ENCODE results near the gene ISOC2. TPM values are rescaled to one million over a fixed set of nuclear protein-coding genes. Genes with fewer than 3 reads are reported as not detected.

ISOC2 gene
- total RNA-seq, 1 experiment from 2014 or later: 72.2 TPM

DNA sequence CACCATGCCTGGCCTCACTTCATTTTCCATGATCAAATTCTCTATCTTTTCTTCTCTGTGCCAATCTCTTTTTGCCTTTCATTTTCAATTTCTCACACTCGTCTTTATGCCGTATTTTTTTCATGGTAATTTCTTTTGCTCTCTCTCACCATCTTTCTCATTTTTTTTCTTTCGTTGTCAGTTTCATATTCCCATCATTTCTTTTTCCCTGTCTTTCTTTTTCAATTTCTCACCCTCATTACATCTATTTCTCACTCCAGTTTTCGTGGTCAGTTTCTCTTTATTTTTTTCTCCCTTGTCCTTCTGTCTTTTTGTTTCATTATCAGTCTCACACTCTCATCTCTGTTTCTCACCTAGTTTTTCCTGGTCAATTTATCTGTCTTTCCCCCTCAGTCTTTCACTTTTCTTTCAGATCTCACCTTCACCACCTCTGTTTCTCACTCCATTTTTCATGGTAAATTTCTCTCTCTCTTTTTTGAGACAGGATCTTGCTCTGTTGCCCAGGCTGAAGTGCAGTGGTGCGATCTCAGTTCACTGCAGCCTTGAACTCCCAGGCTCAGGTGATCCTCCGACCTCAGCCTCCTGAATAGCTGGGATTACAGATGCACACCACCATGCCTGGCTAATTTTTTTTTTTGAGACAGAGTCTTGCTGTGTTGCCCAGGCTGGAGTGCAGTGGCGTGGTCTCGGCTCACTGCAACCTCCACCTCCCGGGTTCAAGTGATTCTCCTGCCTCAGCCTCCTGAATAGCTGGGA is 40.9 kb upstream of the ISOC2 start:
- no peaks in the 10 kb centered on the region for H3K79me2 ChIP-seq (ENCODE audit: insufficient read depth, low read length)
- H3K56ac ChIP-seq (ENCODE audit: insufficient read length, low read depth, low read length): no peak overlapping the region
- Mint-ChIP-seq H3K9me3 (peaks cover 11 to 19% of the 10 kb centered on the region in 2 experiments), H3K4me1 (0 out of 4 replicates have a peak, but pooled peaks cover 2% of the 10 kb centered on the region in 2 experiments), H3K27me3 (ENCODE audit: low read depth) (peaks cover 73% of the 10 kb centered on the region), H3K27ac (no peak overlapping the region), H3K36me3 (ENCODE audit: insufficient read depth in 1 of 3, low read depth in 3 of 3) (peaks cover 3 to 8% (median 7%) of the 10 kb centered on the region in 3 experiments), H3K4me3 (no peak overlapping the region; a peak in 1 of 5 replicates)
- no peak overlapping the region for H3K14ac ChIP-seq (ENCODE audit: insufficient read depth, low read length)
- no peak overlapping the region for H4K5ac ChIP-seq (ENCODE audit: insufficient read length, low read depth, low read length)
- H2BK12ac ChIP-seq (ENCODE audit: insufficient read length, low read depth, low read length): no peak overlapping the region
- no peaks in the 10 kb centered on the region for H3K4me1 ChIP-seq (ENCODE audit: insufficient read depth, low read length)
- no peak overlapping the region for H2BK5ac ChIP-seq (ENCODE audit: insufficient read length, low read length)
- H3K18ac ChIP-seq (ENCODE audit: insufficient read length, low read depth, low read length): no peak overlapping the region
- H3T11ph ChIP-seq (ENCODE audit: low read length): no peak overlapping the region
- no peaks in the 10 kb centered on the region for H3K23me2 ChIP-seq (ENCODE audit: insufficient read length, low read depth, low read length, poor library complexity, severe bottlenecking)
- no peak overlapping the region for H2AFZ ChIP-seq (ENCODE audit: low read length)
- H3K4ac ChIP-seq (ENCODE audit: low read depth, low read length): no peak overlapping the region
- H3K27ac ChIP-seq (ENCODE audit: insufficient read length, low read depth, low read length): no peak overlapping the region
- no peaks in the 10 kb centered on the region for H4K20me1 ChIP-seq (ENCODE audit: control insufficient read depth, insufficient read depth, insufficient read length)
- TF ChIP-seq, protein P1, sequence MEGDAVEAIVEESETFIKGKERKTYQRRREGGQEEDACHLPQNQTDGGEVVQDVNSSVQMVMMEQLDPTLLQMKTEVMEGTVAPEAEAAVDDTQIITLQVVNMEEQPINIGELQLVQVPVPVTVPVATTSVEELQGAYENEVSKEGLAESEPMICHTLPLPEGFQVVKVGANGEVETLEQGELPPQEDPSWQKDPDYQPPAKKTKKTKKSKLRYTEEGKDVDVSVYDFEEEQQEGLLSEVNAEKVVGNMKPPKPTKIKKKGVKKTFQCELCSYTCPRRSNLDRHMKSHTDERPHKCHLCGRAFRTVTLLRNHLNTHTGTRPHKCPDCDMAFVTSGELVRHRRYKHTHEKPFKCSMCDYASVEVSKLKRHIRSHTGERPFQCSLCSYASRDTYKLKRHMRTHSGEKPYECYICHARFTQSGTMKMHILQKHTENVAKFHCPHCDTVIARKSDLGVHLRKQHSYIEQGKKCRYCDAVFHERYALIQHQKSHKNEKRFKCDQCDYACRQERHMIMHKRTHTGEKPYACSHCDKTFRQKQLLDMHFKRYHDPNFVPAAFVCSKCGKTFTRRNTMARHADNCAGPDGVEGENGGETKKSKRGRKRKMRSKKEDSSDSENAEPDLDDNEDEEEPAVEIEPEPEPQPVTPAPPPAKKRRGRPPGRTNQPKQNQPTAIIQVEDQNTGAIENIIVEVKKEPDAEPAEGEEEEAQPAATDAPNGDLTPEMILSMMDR (conservative IDR thresholded peaks at IDR 0.05): no peak
- H3K4me2 ChIP-seq (ENCODE audit: insufficient read depth, insufficient read length, low read length): no peak overlapping the region
- no peak overlapping the region for H3K9ac ChIP-seq (ENCODE audit: extremely low read depth, insufficient read length, low read length)
- no peak overlapping the region for H2BK15ac ChIP-seq (ENCODE audit: low read depth, low read length)
- H2AK5ac ChIP-seq (ENCODE audit: insufficient read length, low read length): no peak overlapping the region
- H2BK120ac ChIP-seq (ENCODE audit: low read depth, low read length, poor library complexity, severe bottlenecking): no peak overlapping the region
- no peak overlapping the region for H3K23ac ChIP-seq (ENCODE audit: insufficient read length, low read depth, low read length)
- DNase-seq: no peak
- H3K79me1 ChIP-seq (ENCODE audit: insufficient read depth, low read depth, low read length, poor library complexity, severe bottlenecking): no peaks in the 10 kb centered on the region
- peaks cover 5% of the 10 kb centered on the region for H3K27me3 ChIP-seq (ENCODE audit: insufficient read depth, low read length)
- no peak overlapping the region for H4K8ac ChIP-seq (replicated peaks; ENCODE audit: insufficient read length, low read depth, low read length)
- H4K91ac ChIP-seq (ENCODE audit: insufficient read length, low read depth, low read length): no peak overlapping the region
- WGBS (ENCODE audit: extremely low coverage, insufficient read length, low lambda C conversion rate): 100% methylated on average over 1 of the region's 9 CpGs
- no peak overlapping the region for H2BK20ac ChIP-seq (ENCODE audit: low read depth, low read length, poor library complexity, severe bottlenecking)
- H3K9me3 ChIP-seq (ENCODE audit: control insufficient read depth, low read depth, low read length): no peaks in the 10 kb centered on the region

Data from H9 (cell line).